ENCODE results near the gene NRL. TPM values are rescaled to one million over a fixed set of nuclear protein-coding genes. Genes with fewer than 3 reads are reported as not detected.

The NRL gene
- total RNA-seq, 4 donors from 2014 or later: 1.0 to 3.0 (median 1.1) TPM; not detected in 1

DNA sequence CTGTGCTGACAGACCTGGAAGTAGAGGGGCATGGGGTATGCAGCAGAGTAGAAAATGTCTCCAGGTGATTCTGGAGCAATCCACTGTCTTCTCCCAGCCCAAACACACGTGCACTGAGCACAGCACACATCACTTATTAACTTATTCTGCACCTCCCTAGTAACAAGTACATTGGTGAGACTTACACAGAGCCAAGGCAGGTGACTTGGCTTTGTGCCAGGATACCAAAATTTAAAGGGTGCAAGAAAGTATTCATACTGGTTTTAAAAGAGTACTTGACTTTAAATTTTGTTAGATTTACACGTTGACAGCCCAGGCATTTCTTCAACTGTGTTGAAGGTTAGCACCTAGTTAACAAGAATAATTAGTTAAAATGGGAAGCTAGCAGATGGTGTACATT is 74.1 kb downstream of the NRL start:
- TF ChIP-seq, protein P1, sequence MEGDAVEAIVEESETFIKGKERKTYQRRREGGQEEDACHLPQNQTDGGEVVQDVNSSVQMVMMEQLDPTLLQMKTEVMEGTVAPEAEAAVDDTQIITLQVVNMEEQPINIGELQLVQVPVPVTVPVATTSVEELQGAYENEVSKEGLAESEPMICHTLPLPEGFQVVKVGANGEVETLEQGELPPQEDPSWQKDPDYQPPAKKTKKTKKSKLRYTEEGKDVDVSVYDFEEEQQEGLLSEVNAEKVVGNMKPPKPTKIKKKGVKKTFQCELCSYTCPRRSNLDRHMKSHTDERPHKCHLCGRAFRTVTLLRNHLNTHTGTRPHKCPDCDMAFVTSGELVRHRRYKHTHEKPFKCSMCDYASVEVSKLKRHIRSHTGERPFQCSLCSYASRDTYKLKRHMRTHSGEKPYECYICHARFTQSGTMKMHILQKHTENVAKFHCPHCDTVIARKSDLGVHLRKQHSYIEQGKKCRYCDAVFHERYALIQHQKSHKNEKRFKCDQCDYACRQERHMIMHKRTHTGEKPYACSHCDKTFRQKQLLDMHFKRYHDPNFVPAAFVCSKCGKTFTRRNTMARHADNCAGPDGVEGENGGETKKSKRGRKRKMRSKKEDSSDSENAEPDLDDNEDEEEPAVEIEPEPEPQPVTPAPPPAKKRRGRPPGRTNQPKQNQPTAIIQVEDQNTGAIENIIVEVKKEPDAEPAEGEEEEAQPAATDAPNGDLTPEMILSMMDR (IDR thresholded peaks at IDR 0.05; ENCODE audit: low read depth): no peak

DNA sequence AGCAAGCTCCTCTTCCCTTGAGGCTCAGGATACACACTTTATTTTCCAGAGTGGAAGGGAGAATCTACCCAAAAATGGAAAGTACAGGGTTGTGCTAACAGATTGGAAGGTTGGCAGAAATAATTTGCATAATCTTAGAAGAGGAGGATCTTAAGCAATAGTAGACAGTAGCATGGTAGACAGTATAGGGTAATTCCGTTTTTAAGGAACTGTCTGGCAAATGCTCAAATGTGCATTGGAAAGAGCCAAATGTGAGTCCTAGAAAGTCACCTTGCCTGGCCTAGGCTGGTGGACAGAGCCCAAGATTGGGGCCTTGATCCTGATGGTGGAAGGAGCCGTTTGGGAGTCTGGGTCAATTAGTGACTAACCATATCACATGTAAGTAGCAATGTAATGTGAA is 76.1 kb downstream of the NRL start:
- TF ChIP-seq, protein P1 (IDR thresholded peaks at IDR 0.05; ENCODE audit: low read depth): no peak

DNA sequence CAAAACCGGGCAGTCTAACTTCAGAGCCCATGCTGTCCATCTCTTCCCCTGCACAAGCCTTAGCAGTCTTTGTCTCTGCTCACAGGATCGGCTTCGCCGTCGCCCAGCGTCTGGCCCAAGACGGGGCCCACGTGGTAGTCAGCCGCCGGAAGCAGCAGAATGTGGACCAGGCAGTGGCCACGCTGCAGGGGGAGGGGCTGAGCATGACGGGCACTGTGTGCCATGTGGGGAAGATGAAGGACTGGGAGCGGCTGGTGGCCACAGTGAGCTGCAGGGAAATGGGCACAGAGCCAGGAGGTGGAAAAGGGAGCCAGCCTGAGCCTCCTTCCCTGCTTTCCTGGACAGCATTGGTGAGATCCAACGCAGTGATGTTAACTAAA is 77.1 kb downstream of the NRL start:
- TF ChIP-seq, protein P1 (IDR thresholded peaks at IDR 0.05; ENCODE audit: low read depth): no peak

DNA sequence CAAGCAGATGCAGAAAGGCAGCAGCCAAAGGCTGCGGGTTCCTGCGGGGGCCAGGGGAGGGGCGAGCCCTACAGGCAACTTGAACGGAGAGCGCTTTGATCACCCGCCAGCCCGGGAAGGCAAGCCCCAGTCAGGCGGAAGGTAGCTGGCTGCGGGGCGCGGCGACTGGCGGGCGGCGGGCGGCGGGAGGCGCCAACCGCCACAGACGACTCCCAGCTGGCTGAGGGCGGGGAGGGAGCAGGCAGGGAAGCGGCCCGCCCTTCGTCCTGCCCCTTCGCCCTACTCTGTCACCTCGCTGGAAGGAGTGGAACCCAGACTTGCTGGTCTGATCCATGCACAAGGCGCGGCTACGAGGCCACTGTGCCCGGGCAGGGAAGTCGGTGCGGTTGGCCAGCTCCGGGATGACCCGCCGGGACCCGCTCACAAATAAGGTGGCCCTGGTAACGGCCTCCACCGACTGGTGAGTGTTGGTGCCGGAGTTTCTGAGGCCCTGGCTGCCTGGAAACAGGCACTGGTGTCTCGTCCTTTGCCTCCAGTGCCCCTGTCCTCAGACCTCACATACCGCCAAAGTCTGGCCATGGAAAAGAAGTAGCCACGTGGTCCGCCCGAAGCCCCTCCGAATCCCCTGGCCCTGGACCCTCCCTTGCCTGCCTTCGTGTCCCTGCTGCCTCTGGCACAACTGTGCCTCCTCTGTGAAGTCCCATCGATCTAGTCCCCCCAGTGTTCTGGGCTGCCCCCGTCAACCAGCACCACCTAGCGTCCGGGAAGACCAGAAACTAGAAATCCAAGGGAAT is 78.4 kb downstream of the NRL start:
- TF ChIP-seq, protein P1 (IDR thresholded peaks at IDR 0.05; ENCODE audit: low read depth): no peak

DNA sequence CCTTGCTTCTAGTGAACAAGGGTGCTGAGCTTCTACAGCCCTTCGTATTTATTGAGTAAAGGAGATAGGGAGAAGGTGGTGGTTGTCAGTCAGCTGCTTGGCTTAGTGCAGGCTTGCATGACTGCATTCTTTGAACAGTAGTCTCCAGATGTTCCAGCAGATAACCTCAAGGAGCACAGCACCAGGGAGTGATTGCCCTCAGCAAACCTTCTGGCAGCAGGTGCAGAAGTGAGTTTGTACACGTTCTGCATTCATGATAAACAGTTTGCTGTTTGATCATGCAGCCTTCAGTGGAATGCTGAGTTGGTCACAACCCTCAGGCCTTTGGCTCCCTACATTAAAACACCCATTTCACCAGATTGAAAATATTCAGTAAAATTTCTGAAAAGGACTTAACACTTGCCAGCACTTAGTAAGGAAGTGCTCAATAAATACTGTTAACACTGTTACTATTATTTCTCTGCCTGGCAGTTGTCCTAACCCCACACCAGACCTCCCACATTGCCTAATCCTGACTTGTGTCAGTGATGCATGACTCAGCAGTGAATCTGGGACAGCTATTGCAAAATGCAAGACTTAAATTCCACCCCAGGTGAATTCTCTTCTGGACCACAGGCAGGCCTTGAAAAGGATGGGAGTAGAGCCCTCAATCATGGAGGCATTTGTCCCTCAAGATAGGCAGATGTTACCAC is 81.9 kb downstream of the NRL start:
- TF ChIP-seq, protein P1 (IDR thresholded peaks at IDR 0.05; ENCODE audit: low read depth): no peak

Small RNA genes within 50 kb of the gene (small RNA-seq; reads per million reads assigned to genes)
- gene RNA5SP383: 1.1 reads per million

Other genes starting within 250 kb of the NRL start
- 10 to 100 TPM; 42.0 to 60.7 (median 45.8) TPM for gene DHRS4, start 161.2 kb downstream of the NRL start, total RNA-seq
- gene DHRS4L2, start 126.0 kb downstream of the NRL start, total RNA-seq: 10 to 100 TPM; 13.9 to 26.4 (median 20.9) TPM
- gene CARMIL3, start 62.9 kb downstream of the NRL start, total RNA-seq: under 1 TPM in 3 of 4 donors, not detected in 1; 0.17 to 0.33 (median 0.22) TPM
- gene CPNE6, start 43.4 kb downstream of the NRL start, total RNA-seq: not detected
- 100 to 1,000 TPM in 1 of 4 donors, 10 to 100 TPM in 3; 24.0 to 125 (median 53.1) TPM for gene PCK2, start 20.6 kb downstream of the NRL start, total RNA-seq
- gene DCAF11, start 172 bp downstream of the NRL start, total RNA-seq: 10 to 100 TPM; 39.6 to 83.5 (median 53.2) TPM
- under 1 TPM in 1 of 4 donors, not detected in 3; 0.68 TPM for gene FITM1, start 15.7 kb upstream of the NRL start, total RNA-seq
- 100 to 1,000 TPM in 2 of 4 donors, 10 to 100 TPM in 2; 89.6 to 110 (median 99.7) TPM for gene PSME1, start 21.2 kb upstream of the NRL start, total RNA-seq
- gene EMC9, start 26.6 kb upstream of the NRL start, total RNA-seq: 10 to 100 TPM in 2 of 4 donors, 1 to 10 TPM in 2; 6.7 to 16.3 (median 11.6) TPM
- gene PSME2, start 31.7 kb upstream of the NRL start, total RNA-seq: 10 to 100 TPM; 34.5 to 42.8 (median 39.5) TPM
- 10 to 100 TPM; 21.7 to 54.8 (median 27.4) TPM for gene RNF31, start 32.5 kb upstream of the NRL start, total RNA-seq
- 10 to 100 TPM; 31.6 to 83.1 (median 55.9) TPM for gene IRF9, start 46.3 kb upstream of the NRL start, total RNA-seq
- gene REC8, start 57.1 kb upstream of the NRL start, total RNA-seq: 10 to 100 TPM in 1 of 4 donors, 1 to 10 TPM in 3; 3.1 to 27.7 (median 5.5) TPM
- gene IPO4, start 73.9 kb upstream of the NRL start, total RNA-seq: 10 to 100 TPM; 12.1 to 60.0 (median 17.3) TPM
- 10 to 100 TPM; 36.7 to 46.6 (median 41.5) TPM for gene TM9SF1, start 80.5 kb upstream of the NRL start, total RNA-seq
- not detected for gene TSSK4, start 90.7 kb upstream of the NRL start, total RNA-seq
- 100 to 1,000 TPM in 2 of 4 donors, 10 to 100 TPM in 2; 54.1 to 114 (median 82.3) TPM for gene CHMP4A, start 98.5 kb upstream of the NRL start, total RNA-seq
- 10 to 100 TPM; 14.3 to 30.3 (median 24.1) TPM for gene MDP1, start 101.1 kb upstream of the NRL start, total RNA-seq
- 100 to 1,000 TPM; 106 to 156 (median 122) TPM for gene NEDD8, start 117.4 kb upstream of the NRL start, total RNA-seq
- 10 to 100 TPM; 31.3 to 75.5 (median 54.3) TPM for gene GMPR2, start 118.0 kb upstream of the NRL start, total RNA-seq
- gene TINF2, start 127.7 kb upstream of the NRL start, total RNA-seq: 10 to 100 TPM; 46.1 to 68.0 (median 58.3) TPM
- 1 to 10 TPM in 1 of 4 donors, under 1 TPM in 2, not detected in 1; 0.49 to 1.3 (median 0.85) TPM for gene TGM1, start 148.2 kb upstream of the NRL start, total RNA-seq
- gene RABGGTA, start 156.6 kb upstream of the NRL start, total RNA-seq: 10 to 100 TPM; 11.9 to 34.9 (median 22.6) TPM
- gene DHRS1, start 184.8 kb upstream of the NRL start, total RNA-seq: 10 to 100 TPM; 22.7 to 33.0 (median 28.6) TPM
- 10 to 100 TPM; 14.3 to 19.4 (median 15.1) TPM for gene NOP9, start 184.9 kb upstream of the NRL start, total RNA-seq
- 10 to 100 TPM in 2 of 4 donors, 1 to 10 TPM in 2; 5.2 to 14.3 (median 10.3) TPM for gene CIDEB, start 193.0 kb upstream of the NRL start, total RNA-seq
- 10 to 100 TPM in 1 of 4 donors, 1 to 10 TPM in 3; 2.0 to 11.9 (median 6.4) TPM for gene LTB4R2, start 195.2 kb upstream of the NRL start, total RNA-seq
- 10 to 100 TPM in 1 of 4 donors, 1 to 10 TPM in 3; 4.2 to 10.9 (median 7.5) TPM for gene LTB4R, start 196.6 kb upstream of the NRL start, total RNA-seq
- gene ADCY4, start 220.1 kb upstream of the NRL start, total RNA-seq: 100 to 1,000 TPM in 1 of 4 donors, 10 to 100 TPM in 3; 16.5 to 103 (median 28.8) TPM
- 10 to 100 TPM; 10.3 to 14.3 (median 12.3) TPM for gene RIPK3, start 225.0 kb upstream of the NRL start, total RNA-seq